ENCODE measurements around the gene TMED3. TPM values are rescaled to one million over a fixed set of nuclear protein-coding genes. Genes with fewer than 3 reads are reported as not detected.
"Not testable (repeated sequence)": the region's sequence is repeated elsewhere in the genome, so short reads cannot be mapped to it uniquely, and the experiment has no call there.

The TMED3 gene
- polyA plus RNA-seq, 10 donors: 35.0 to 59.3 (median 42.6) TPM

DNA sequence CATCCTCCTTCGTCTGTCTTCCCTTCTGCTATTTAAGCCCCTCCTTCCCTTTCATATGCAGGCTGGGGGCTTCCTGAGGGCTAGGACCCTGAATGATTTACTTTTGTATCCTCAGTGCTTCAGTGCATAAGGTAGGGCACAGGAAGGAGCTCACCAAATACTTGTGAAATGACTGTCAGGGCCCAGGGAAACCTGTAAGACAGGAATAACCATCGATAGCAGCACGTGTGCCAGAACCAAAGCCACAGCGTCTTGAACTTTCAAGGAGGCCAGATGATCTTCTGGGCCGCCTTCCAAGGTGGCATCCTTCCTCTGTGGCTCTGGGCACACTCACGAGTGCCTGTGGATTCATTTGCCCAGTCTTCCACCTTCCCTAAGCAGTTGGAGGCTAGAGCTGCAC lies 3.9 kb downstream of the TMED3 start:
- DNase-seq: no peak

DNA sequence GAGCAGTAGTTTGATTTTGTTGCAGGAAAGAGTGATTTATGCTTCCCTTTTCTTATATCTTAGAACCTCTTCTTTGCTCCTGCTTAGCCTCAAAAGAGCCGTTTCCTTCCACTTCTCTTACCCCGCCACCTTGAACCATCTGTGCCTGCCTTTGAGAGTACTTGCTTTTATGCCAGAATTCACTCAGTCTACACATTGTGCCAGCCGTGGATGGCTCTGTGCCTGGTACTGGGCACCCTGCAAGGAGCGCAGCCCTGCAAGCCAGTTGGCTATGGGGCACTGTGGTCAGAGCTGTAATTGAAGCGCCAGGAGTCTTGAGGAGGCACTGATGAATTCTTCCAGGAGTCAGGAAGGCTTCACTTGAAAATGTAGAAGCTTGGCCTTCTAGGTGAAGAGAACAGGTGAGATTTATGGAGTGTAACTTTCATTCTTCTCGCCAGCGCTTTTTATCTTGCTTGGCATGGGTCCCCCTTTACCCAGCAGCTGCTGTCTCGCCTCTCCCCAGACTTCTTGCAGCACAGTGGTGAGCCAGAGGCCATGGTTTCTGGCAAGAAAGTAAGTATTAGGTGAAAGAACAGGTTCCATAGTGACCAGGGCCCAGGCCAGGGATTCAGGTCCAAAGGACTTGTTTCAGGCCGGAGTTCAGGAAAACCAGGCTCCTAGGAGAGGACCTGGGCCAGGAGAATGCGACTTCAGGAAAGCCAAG lies 4.9 kb downstream of the TMED3 start:
- DNase-seq: no peak

DNA sequence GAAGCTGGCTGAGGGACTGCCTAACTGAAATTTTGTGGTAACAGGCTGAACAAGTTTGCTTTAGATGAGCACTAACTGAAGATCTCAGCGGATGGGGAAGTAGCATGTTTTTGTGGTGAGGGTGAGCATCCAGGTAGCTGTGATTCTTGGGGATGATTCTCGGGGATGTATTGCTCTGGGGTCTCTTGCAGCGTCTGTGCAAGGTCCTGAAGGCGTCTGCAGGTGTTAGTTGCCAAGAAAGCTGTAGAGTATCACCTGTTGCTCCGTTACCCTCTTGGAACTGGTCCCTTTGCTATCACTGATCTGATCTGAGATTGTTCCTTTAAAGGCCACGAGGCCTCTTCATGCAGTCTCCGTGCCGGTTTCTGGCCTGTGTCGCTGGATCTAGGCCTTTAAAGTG lies 6.0 kb downstream of the TMED3 start:
- no peak for DNase-seq

DNA sequence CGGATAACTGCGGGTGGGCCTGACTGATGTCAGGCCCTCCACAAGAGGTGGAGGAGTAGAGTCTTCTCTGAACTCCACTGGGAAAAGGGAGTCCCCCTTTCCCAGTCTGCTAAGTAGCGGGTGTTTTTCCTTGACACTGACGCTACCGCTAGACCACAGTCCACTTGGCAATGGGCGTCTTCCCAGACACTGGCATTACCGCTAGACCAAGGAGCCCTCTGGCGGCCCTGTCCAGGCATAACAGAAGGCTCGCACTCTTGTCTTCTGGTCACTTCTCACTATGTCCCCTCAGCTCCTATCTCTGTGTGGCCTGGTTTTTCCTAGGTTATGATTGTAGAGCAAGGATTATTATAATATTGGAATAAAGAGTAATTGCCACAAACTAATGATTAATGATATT lies 9.1 kb downstream of the TMED3 start:
- DNase-seq: not testable (repeated sequence)

DNA sequence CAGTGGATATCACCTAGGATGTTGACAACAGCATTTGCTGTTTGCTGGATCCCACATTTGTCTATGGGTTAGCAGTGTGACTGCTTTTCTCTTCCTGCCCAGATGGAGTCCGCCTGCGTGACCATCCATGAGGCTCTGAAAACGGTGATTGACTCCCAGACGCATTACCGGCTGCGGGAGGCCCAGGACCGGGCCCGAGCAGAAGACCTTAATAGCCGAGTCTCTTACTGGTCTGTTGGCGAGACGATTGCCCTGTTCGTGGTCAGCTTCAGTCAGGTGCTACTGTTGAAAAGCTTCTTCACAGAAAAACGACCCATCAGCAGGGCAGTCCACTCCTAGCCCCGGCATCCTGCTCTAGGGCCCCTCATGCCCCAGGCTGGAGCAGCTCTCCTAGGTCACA lies 11.0 kb downstream of the TMED3 start:
- DNase-seq: no peak

DNA sequence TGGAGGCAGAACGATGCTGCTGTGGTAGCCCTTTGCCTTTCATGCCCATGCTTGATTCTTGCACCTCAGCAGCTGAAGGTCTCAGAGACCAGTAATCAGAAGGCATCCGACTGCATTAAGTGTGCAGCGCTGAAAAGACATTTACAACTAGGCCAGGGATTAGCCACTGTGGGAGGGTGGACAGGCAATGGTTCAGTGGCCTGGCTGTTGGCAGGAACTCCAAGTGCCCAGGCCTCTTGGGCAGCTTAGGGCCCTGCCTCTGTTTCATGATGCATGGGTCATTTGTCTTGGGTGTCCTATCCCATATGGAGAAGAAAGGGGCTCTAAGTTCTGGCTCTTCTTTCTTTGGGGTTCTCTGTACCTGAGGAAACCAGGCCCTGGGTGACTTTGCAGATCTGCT lies 11.4 kb downstream of the TMED3 start:
- no peak for DNase-seq

DNA sequence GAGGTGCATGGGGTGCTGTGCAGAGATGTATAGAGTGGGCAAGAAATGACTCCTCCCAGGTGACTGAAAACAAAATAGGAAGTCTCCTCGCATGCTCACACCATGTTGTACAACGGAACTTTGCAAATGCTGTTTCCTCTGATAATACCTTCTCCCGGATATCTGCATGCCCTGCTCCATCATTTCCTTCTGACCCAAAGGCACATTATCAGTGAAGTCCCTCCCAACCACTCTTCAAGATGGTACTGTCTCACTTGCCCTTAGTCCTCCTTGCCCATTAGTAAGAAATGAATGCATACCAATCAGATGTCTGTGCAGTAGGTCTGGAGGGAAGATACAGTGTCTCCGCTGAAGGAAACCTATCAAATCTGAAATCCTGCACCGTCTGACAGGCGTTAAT lies 12.0 kb downstream of the TMED3 start:
- DNase-seq: no peak

DNA sequence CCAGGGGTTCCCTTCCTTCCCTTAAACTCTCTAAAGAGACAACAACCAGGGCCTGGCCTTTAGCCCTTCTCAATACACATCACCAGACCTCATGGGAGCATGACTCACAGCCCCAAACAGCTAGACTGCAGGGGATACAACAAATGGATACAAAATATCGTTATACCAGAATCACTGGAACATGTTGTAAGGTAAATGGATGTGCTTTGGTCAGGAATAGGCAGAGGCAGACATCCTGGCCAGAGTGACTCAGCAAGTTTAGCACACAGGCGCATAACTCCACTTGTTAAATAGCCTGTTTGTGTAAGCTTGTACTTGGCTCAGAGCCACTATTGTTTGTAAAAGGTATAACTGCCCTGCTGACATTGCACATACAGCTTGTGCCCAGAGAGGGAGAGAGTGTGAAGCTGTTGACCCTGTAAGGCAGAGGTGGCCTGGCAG lies 18.3 kb downstream of the TMED3 start:
- peak in 1 of 3 donors; percentile 6 for DNase-seq

DNA sequence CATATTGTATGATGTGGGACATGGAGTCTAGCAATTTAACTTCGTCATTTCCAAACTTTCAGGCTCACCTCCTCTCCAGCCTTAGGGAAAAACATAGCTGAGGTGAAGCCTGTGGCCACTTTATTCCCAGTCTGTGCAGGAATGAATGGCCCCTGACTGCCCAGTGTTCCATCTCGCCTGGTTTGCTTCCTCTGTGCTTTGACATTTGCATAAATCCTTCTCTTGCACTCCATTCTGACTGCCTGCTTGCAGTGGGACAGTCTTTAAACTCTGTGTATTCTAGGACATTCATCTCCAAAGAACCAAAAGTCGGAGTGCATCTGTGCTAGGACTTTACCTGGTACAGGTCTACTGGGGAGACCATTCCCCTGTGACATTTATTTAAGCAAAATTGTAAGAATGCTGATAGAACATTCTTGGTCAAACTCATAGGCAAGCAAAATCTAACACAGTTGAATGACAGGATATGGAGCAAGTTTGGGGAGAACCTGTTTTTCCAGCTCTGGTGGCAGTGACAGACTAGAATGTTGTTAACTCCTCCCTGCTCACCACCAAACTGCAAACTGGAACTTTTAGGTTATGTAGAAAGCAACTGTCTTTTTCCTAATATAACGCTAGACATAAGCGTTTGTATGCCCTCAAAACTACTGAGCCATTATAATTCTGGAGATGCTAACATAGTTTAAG lies 22.1 kb downstream of the TMED3 start:
- no peak for DNase-seq

DNA sequence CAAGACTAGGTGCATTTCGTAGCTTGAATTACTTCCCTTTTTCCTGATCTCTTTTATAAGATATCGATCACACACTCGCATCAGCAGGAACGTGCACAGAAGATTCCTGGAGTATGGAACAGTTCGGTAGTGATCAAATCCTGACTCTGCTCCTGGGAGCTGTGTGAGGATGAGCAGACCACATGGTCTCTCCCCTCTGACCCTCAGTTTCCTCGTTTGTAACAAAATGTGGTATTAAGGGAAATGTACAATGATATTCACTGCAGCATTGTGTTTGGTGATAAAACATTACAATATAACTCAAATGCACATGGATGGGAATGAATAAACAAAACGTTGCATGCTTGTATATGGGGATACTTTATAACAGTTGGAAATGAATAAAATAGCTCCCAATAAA lies 26.7 kb downstream of the TMED3 start:
- DNase-seq: no peak

DNA sequence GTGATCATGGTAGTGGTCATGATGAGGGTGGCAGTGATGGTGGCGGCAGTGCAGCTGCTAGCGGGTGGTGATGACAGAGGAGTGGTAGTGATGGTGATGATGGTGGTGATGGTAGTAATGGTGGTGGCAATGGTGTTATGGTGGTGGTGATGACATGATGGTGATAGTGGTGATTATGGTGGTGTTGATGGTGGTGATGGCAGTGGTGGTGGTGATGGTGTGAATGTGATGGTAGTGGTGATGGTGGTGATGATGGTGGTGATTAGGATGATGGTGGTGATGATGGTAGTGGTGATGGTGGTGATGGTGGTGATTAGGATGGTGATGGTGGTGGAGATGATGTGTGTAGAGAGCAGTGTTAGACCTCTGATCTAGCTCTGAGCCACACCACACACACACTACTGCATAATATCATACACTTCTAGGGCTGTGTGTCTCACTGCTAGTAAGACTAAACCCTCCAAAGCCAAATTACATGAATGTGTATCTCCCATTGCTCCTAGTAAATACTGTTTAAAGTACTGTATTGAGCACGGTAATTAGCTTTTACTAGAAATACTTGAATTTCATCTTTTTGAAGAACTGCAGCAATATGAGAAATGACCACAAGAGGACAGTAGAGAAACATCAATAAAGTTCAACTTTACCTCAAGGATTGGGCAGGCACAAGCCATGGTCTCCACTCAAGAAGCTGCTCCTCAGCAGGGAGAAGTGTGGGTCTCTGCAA lies 28.8 kb downstream of the TMED3 start:
- DNase-seq: peak; percentile 17 to 61 (median 18)

DNA sequence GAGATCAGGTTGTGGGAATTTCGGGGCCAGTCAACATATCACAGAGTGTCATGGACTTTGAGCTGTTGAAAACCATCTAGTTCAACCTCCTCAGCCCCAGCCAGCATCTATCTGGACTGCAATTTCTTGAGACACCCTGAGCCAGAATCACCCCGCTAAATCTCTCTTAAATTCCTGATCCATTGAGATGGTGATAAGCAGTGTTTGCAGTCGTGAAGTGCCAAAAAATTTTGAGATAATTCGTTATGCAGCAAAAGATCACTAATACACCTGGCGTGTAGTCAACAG lies 29.3 kb downstream of the TMED3 start:
- DNase-seq: no peak

DNA sequence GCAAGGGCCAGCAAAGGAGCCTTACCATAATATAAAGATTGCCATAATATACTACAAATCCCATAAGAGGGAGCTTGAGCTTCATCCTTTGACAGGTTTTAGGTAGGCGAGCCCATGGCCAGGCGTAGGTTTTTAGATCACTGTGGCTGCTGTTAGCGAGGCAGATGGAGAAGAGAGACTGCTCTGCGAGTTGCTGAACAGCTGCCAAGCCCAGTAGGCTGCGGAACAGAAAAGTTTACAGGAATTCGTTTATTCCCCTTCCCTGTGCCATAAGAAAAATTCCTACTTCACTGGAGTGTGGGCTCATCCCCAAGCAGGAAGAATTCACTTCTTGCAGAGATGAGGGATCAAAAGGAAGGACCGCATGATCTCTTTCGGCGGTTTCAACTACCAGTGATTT lies 30.5 kb downstream of the TMED3 start:
- DNase-seq: peak; percentile 2 to 33 (median 27)

DNA sequence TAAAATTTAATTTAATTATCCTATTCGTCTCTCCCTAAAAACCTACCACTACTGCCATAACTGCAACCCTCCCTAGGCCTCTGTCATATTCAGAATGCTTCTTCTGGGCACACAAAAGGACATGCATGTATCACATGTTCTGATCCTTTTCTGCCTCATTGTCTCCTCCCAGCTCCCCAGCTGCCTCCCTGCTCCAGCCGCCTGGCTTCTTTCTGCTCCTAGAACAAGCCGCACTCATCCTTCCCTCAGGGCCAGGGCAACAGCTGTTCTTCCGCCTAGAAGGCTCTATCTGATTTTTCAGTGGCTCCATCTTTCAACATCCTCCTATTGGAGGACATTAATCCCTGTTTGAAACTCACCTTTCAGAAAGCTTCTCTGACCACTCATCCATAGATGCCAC lies 38.6 kb downstream of the TMED3 start:
- peak in 1 of 3 donors; percentile 22 for DNase-seq

DNA sequence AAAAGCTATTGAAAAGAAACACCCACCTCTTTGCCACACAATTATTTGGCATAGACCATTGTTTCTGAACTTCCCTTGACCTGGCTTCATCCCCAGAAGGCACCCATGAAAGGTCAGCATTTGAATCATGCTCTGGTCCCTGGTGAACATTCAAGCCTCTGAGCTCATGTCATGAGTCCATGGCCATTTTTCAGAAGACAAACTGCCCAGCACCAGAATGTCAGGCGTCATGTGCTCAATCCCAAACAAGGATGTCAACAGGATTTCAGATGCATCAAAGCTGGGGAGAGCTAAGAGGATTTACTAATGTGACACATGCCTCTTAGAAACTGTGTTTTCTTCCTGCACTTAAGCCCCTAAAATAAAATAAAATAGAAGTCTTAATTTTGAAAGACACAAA lies 41.3 kb downstream of the TMED3 start:
- no peak for DNase-seq

DNA sequence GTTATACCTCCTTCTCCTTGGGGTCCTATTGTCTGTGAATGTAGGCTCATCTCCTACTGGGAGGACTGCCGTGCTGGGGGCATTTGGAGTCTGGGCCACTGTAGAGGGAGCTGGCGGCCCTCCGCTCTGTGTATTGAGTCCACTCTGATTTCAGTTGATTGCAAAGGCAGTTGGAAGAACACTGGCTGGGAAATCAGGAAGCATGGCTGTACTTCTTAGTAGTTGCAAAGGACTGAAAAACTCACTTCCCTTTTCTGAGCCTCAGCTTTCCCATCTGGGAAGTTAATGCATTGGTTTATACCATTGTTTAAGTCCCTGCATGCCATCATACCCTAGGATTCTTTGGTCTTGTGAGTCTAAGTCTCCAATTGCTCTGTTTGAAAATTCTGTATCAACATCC lies 46.7 kb downstream of the TMED3 start:
- DNase-seq: no peak

DNA sequence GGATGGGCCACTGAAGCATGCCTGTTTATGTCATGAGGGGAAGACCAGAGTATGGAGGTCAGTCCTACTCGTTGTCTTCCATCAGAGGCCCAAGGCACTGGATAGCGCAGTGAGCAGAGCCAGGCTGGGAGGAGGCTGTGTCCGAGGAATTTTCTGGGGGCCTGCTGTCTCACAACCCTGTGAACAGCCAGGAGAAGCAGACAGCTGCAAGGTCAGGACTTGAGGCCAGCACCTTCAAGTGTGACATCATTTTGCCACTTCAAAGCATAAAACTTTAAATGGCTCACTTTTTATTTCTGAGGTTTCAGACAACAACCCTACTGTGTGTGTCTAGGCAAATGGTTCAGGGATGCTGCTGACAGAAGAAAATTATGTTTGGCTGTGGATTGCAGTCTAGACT lies 47.2 kb downstream of the TMED3 start:
- DNase-seq: no peak

DNA sequence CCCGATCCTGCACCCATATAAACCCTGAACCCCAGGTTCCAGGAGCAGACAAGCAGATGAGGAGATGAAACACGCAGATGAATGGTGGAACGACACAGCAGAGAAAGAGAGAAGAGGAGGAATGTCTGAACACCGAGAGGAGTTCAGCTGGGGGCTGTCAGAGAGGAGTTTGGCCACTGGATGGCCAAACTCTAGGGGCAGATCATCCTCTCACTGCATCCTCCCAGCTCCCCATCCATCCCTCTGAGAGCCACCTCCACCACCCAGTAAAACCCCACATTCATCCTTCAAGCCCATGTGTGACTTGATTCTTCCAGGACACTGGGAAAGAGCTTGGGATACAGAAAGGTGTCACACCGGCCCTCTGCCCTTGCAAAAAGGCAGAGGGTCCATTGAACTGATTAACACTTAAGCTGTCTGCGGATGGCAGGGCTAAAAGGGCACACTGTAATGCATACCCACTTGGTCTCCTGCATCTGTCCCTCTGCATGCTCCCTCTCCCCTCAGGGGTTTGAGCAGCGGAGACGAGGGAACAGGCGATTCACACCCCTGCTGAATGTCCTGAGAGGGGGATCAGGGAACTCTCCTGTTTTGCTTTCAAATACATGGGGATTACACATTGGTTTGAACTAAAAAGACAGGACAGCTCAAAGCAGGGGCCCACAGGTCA lies 53.8 kb downstream of the TMED3 start:
- no peak for DNase-seq

DNA sequence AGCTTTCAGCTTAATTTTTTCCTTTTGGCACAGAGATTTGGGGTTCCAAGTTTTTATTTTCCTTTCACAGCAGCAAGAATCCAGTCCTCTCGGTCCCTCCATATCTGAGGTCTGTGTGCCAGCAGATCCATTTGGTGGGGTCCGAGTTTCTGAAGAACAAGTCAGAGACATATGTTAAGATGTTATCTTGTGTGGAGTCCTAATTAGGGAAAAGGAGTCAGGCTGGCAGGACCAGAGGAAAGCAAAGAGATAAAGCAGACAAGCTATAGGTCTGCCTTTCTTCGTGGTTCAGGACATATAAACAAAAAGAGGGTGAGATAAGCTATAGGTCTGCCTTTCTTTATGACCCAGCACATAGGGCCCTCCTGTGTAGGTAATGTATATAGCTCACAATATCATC lies 54.9 kb downstream of the TMED3 start:
- no peak for DNase-seq

DNA sequence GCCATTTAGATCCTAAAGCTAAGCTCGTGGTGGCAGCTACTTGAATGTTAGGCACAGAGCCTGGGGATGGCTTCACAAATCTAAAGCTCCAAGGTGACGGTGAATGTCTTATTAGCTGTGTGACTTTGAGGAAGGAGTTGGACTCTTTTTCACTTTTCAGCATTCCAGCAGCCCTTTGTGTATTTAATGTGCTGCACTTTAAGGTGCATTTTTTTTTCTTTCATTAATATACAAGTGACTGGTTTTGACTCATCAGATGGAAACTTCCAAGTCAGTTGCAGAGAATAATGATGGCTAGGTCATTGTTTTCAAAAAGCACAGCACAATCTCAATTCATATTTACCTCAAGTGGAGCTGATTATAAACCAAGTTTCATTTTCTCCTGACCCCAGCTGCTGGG lies 55.8 kb downstream of the TMED3 start:
- DNase-seq: no peak

DNA sequence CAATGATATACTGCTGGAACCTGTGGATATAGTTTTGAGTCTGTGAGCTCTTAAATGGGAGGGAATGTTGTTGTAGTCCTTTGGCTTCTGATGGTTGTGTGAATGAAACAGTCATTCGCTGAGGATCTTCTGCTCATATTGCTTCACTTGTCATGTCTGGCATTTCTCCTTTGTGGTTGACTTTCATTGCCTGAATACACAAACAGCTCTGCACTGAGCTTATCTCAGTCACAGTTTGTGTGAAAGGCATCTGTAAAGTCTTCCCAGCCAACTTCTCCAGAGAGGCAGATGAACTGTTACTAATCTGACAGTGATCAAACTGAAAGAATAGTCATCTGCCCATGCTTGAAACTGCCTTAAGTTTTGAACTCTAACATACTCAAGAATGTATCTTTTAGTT lies 59.8 kb downstream of the TMED3 start:
- no peak for DNase-seq

DNA sequence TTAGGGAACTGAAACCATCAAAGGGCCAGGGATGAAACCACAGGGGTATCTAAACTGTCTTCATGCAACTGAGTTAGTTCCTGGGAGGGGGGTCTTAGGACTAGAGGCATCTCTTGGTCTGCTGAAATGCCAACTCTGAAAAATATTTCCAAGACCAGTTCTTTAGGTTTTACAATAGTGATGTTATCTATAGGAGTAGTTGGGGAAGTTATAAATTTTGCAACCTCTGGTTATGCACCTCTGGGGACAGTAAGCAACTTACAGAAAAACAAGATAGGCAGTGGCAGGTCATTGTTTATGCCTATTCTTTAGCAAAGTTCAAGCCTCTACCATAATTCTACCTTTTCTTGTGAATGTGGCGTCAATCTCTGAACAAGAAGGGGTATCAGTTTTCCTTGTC lies 60.7 kb downstream of the TMED3 start:
- no peak for DNase-seq

DNA sequence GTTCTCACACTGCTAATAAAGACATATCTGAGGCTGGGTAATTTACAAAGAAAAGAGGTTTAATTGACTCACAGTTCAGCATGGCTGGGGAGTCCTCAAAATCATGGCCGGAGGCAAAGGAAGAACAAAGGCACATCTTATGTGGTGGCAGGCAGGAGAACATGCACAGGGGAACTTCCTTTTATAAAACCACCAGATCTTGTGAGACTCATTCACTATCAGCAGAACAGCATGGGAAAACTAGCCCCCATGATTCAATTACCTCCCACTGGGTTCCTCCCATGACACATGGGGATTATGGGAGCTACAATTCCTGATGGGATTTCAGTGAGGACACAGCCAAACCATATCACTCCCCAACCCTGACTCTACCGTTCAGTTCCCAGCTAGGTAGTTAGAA lies 61.5 kb downstream of the TMED3 start:
- no peak for DNase-seq

Data from muscle of back (tissue), 11 donors.